ENCODE data around the gene PACSIN2.

PACSIN2 gene

GRCh38 chr22:43053176-43053575 lies 38.2 kb upstream of the PACSIN2 start:
- no peak for DNase-seq
- H3F3A ChIP-seq (ENCODE audit: insufficient read depth, low read length) = no peaks in the 10 kb centered on the region
- H3K27ac ChIP-seq (ENCODE audit: low read length) = no peak overlapping the region
- H3K27me3 ChIP-seq (replicated peaks; ENCODE audit: insufficient read depth, low read length) = no peaks in the 10 kb centered on the region
- H3K4me3 ChIP-seq (ENCODE audit: low read length) = no peak overlapping the region
- no peaks in the 10 kb centered on the region for H3K79me2 ChIP-seq (ENCODE audit: low read length)
- no peak overlapping the region for H3K9ac ChIP-seq (ENCODE audit: low read length)
- H3K36me3 ChIP-seq (replicated peaks; ENCODE audit: insufficient read depth, low read length) = no peaks in the 10 kb centered on the region
- H3K4me2 ChIP-seq (ENCODE audit: low read depth, low read length) = no peak overlapping the region
- H3K9me3 ChIP-seq (replicated peaks; ENCODE audit: insufficient read depth, low read length) = no peaks in the 10 kb centered on the region
- H4K20me1 ChIP-seq (ENCODE audit: insufficient read depth, low read length) = no peaks in the 10 kb centered on the region
- no peaks in the 10 kb centered on the region for H3K9me2 ChIP-seq (replicated peaks; ENCODE audit: insufficient read depth, low read length)
- H2AFZ ChIP-seq (ENCODE audit: low read length) = no peak overlapping the region
- TF ChIP-seq CTCF (IDR thresholded peaks at IDR 0.05; ENCODE audit: low read length) = no peak
- no peak for TF ChIP-seq EZH2 (optimal IDR thresholded peaks at IDR 0.05; ENCODE audit: low read depth, low read length)
- no peak for TF ChIP-seq EZH2phosphoT487 (IDR thresholded peaks at IDR 0.05; ENCODE audit: low read length)
- H3K4me1 ChIP-seq (ENCODE audit: low read length) = no peaks in the 10 kb centered on the region

DNA sequence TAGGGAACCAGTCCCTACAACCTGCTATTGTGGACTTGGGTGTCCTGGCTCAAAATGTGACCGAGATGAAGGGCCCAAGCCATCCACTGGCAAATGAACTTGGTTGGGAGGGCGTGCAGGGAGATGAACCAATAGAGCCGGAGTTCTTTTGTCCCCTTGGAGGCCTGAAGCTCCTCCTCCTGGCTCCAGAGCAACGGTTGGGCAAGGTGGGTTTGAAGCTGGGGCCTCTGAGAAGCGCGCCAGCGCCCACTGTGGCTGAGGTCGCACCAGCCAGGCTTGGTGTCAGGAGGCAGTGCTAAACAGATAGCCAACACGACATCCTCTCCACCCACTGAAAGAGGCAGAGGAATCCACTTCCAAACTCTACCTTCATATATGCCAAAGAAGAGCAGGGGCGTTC lies 36.0 kb upstream of the PACSIN2 start:
- Histone ChIP-seq H3K4me3 (ENCODE audit: low read length) (no peak overlapping the region), H3F3A (ENCODE audit: insufficient read depth, low read length) (no peaks in the 10 kb centered on the region), H3K36me3 (replicated peaks; ENCODE audit: insufficient read depth, low read length) (no peaks in the 10 kb centered on the region), H3K9me3 (replicated peaks; ENCODE audit: insufficient read depth, low read length) (no peaks in the 10 kb centered on the region), H4K20me1 (ENCODE audit: insufficient read depth, low read length) (no peaks in the 10 kb centered on the region), H3K4me2 (ENCODE audit: low read depth, low read length) (no peak overlapping the region), H3K79me2 (ENCODE audit: low read length) (no peaks in the 10 kb centered on the region), H2AFZ (ENCODE audit: low read length) (no peak overlapping the region), H3K9ac (ENCODE audit: low read length) (no peak overlapping the region), H3K4me1 (ENCODE audit: low read length) (no peaks in the 10 kb centered on the region), H3K9me2 (replicated peaks; ENCODE audit: insufficient read depth, low read length) (no peaks in the 10 kb centered on the region), H3K27me3 (replicated peaks; ENCODE audit: insufficient read depth, low read length) (no peaks in the 10 kb centered on the region), H3K27ac (ENCODE audit: low read length) (no peak overlapping the region)
- TF ChIP-seq EZH2 (optimal IDR thresholded peaks at IDR 0.05; ENCODE audit: low read depth, low read length) = no peak
- no peak for TF ChIP-seq EZH2phosphoT487 (IDR thresholded peaks at IDR 0.05; ENCODE audit: low read length)
- TF ChIP-seq CTCF (IDR thresholded peaks at IDR 0.05; ENCODE audit: low read length) = no peak
- DNase-seq = no peak

DNA sequence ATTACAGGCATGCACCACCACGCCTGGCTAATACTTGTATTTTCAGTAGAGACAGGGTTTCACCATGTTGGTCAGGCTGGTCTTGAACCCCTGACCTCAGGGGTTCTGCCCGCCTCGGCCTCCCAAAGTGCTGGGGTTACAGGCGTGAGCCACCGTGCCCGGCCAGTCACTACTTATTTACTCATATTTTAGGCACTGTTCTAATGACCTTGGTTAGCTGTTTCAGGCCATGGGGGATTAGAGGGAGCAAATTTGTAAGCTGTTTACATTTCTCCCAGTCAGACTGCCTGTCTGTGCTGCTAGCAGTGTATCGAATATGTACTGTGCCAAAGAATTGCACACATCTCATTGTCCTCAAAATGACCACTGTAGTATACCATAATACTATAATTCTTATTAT lies 32.7 kb upstream of the PACSIN2 start:
- DNase-seq = no peak
- Histone ChIP-seq H3K4me2 (ENCODE audit: low read depth, low read length) (no peak overlapping the region), H3F3A (ENCODE audit: insufficient read depth, low read length) (no peaks in the 10 kb centered on the region), H3K36me3 (replicated peaks; ENCODE audit: insufficient read depth, low read length) (no peaks in the 10 kb centered on the region), H3K79me2 (ENCODE audit: low read length) (no peaks in the 10 kb centered on the region), H4K20me1 (ENCODE audit: insufficient read depth, low read length) (no peaks in the 10 kb centered on the region), H3K4me1 (ENCODE audit: low read length) (no peaks in the 10 kb centered on the region), H3K9ac (ENCODE audit: low read length) (no peak overlapping the region), H3K4me3 (ENCODE audit: low read length) (no peak overlapping the region), H3K9me3 (replicated peaks; ENCODE audit: insufficient read depth, low read length) (no peaks in the 10 kb centered on the region), H3K9me2 (replicated peaks; ENCODE audit: insufficient read depth, low read length) (no peaks in the 10 kb centered on the region), H2AFZ (ENCODE audit: low read length) (no peak overlapping the region), H3K27ac (ENCODE audit: low read length) (no peak overlapping the region), H3K27me3 (replicated peaks; ENCODE audit: insufficient read depth, low read length) (no peaks in the 10 kb centered on the region)
- no peak for TF ChIP-seq EZH2 (optimal IDR thresholded peaks at IDR 0.05; ENCODE audit: low read depth, low read length)
- no peak for TF ChIP-seq EZH2phosphoT487 (IDR thresholded peaks at IDR 0.05; ENCODE audit: low read length)
- no peak for TF ChIP-seq CTCF (IDR thresholded peaks at IDR 0.05; ENCODE audit: low read length)

All from MM.1S (cell line).